Adipocyte (in vitro differentiated cells): ENCODE measurements around the gene RAD51C.

Experiments
- DNase-seq: peaks from one replicate; pipeline ENCODE4 v3.0.0-alpha.2; 2015; ENCODE audit warnings: low read depth
- H3K27me3 ChIP-seq: replicated peaks from 2 replicates; pipeline ENCODE4 v1.7.0; 2013; ENCODE audit warnings: mild to moderate bottlenecking, low read length, moderate library complexity; ENCODE audit not compliant: control insufficient read depth, insufficient read depth
- H3K36me3 ChIP-seq: 2 replicates; pipeline ENCODE4 v1.7.0; 2013; ENCODE audit warnings: low read length, mild to moderate bottlenecking, moderate library complexity; ENCODE audit not compliant: control insufficient read depth, insufficient read depth, severe bottlenecking
- H3K4me1 ChIP-seq: 2 replicates; pipeline ENCODE4 v1.7.0; 2013; ENCODE audit warnings: mild to moderate bottlenecking, low read length, moderate library complexity; ENCODE audit not compliant: control insufficient read depth, insufficient read depth
- H3K4me3 ChIP-seq: 2 replicates; pipeline ENCODE4 v1.7.0; 2013; ENCODE audit warnings: mild to moderate bottlenecking, low read length, moderate library complexity
- H3K9ac ChIP-seq: 2 replicates; pipeline ENCODE4 v1.7.0; 2013; ENCODE audit warnings: mild to moderate bottlenecking, low read length, moderate library complexity
- H3K9me3 ChIP-seq: 2 replicates; pipeline ENCODE4 v1.7.0; 2013; ENCODE audit warnings: mild to moderate bottlenecking, low read length, moderate library complexity; ENCODE audit not compliant: control insufficient read depth

Gene RAD51C

DNA sequence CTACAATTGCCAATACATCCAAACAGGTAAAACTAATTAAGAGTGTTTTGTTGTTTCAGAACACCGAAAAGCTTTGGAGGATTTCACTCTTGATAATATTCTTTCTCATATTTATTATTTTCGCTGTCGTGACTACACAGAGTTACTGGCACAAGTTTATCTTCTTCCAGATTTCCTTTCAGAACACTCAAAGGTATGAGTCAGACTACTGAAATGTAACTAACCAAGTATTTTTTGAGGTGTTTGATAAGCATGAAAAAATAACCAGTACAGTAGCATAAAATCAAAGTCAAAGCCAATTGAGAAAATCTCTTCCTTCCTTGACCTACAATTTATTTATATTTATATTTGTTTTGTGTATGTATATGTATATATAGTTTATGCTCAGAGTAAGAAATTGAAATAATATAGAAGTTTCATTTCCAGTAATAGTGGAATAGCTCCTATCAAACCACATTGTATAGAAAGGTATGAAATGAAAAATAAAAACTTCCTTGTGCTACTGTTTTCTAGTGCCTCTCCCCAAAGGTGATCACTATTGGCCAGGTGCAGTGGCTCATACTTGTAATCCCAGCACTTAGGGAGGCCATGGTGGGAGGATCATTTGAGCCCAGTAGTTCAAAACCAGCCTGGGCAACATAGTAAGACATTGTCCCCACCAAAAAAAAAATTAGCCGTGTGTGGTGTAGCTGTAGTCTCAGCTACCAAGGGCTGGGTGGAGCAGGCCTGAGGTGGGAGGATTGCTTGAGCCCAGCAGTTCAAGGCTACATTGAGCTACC, 10.9 kb downstream of the RAD51C start:
- peak; percentile 40 for DNase-seq
- no peak overlapping the region for H3K9ac ChIP-seq
- no peaks in the 10 kb centered on the region for H3K27me3 ChIP-seq
- no peaks in the 10 kb centered on the region for H3K4me1 ChIP-seq
- no peak overlapping the region for H3K4me3 ChIP-seq
- no peaks in the 10 kb centered on the region for H3K9me3 ChIP-seq
- H3K36me3 ChIP-seq, result no peaks in the 10 kb centered on the region

DNA sequence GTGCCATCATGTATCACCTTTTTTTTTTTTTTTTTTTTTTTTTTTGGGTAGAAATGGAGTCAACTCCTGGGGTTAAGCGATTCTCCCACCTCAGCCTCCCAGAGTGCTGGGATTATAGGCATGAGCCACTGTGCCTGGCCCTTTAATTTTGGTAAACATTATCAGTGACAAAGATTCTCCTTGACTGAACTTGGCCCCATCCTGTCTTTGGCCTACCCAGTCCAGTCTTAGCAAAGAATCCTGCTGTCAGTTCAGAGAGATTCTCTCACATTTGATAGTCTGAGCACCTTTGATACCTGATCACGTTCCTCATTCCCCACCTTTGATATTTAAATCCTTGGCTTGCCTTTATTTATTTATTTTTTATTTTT, 11.5 kb downstream of the RAD51C start:
- H3K4me1 ChIP-seq, result no peaks in the 10 kb centered on the region
- DNase-seq, result no peak
- no peaks in the 10 kb centered on the region for H3K36me3 ChIP-seq
- H3K9ac ChIP-seq, result no peak overlapping the region
- no peak overlapping the region for H3K4me3 ChIP-seq
- no peaks in the 10 kb centered on the region for H3K9me3 ChIP-seq
- H3K27me3 ChIP-seq, result no peaks in the 10 kb centered on the region

DNA sequence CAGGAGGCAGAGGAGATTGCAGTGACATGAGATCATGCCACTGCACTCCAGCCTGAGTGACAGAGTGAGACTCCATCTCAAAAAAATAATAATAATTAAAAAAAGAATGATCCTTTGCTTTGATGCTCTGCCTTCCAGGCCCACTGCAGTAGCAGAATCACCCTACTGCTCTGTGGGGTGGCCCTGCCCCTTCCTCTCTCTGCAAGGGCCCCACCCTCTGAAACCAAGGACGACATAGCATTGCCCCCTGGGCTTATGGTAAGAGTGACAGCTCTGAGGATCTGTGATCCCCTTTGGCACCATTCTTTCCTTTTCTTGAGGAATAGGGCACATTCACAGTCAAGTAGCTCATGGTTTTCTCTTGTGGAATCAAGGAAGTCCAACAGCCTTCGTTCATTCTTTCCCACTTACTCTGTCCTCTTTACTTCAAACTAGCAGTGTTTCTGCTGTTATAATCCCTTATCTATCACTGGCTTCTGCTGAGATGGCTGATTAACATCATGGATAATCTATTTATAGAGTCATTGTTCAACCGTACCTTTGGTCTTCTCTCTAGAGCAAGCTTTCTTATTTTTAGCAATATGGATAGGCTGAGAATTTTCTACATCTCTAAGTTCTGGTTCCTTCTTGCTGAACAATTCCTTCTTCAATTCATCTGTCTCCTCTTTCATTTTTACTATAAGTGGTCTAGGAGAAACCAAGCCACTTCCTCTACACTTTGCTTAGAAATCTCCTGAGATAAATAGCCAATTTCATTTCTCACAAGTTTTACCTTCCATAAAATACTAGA, 14.1 kb downstream of the RAD51C start:
- no peaks in the 10 kb centered on the region for H3K9me3 ChIP-seq
- H3K9ac ChIP-seq, result no peak overlapping the region
- no peak for DNase-seq
- no peaks in the 10 kb centered on the region for H3K27me3 ChIP-seq
- H3K36me3 ChIP-seq, result peaks cover 2% of the 10 kb centered on the region
- no peak overlapping the region for H3K4me3 ChIP-seq
- no peaks in the 10 kb centered on the region for H3K4me1 ChIP-seq

DNA sequence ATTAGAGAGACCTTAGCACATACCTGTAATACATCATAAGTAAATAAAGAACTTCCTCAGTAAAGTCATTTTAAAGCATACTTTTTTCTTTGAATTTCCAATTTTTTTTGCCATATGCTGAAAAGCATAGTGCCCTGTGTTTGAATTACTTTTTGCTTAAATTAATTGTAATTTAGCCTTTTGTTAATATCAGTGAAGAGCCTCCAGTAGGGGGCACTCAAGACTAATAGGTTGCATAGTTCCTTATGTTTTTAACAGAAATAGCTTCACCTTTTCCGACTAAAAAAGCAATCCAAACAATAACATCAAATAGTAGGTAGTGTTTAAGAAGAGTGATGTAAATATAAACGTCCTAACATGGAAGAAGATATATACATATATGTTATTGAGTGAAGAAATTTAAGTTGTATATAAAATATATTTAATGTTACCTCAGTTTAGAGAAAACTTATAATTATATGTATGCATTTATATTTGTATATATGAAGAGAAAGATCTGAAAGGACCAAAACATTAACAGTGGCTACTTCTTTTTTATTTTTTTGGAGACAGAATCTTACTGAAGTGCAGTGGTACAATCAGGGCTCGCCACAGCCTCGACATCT, 18.6 kb downstream of the RAD51C start:
- peak; percentile 89 for DNase-seq
- no peaks in the 10 kb centered on the region for H3K9me3 ChIP-seq
- no peaks in the 10 kb centered on the region for H3K4me1 ChIP-seq
- peaks cover 2% of the 10 kb centered on the region for H3K36me3 ChIP-seq
- H3K27me3 ChIP-seq, result no peaks in the 10 kb centered on the region
- H3K4me3 ChIP-seq, result no peak overlapping the region
- no peak overlapping the region for H3K9ac ChIP-seq

DNA sequence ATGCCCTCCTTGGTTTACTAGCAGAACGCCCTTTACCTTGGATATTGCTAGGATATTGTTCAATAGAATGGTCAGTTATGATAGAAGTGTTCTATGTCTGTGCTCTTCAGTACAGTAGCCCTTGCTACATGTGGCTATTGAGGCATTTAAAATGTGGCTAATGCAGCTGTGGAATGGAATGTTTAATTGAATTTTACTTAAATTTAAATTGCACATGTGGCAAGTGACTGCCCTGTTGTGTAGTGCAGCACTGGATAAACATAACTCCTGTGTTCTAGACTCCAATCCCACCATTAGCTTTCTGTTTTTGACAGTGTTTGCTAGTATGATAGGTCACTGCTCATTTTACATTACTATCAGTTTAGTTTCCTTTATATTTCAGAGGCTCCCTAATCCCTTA, 29.9 kb downstream of the RAD51C start:
- no peaks in the 10 kb centered on the region for H3K9me3 ChIP-seq
- H3K27me3 ChIP-seq, result no peaks in the 10 kb centered on the region
- no peak for DNase-seq
- H3K36me3 ChIP-seq, result no peaks in the 10 kb centered on the region
- H3K4me3 ChIP-seq, result no peak overlapping the region
- H3K9ac ChIP-seq, result no peak overlapping the region
- no peaks in the 10 kb centered on the region for H3K4me1 ChIP-seq

DNA sequence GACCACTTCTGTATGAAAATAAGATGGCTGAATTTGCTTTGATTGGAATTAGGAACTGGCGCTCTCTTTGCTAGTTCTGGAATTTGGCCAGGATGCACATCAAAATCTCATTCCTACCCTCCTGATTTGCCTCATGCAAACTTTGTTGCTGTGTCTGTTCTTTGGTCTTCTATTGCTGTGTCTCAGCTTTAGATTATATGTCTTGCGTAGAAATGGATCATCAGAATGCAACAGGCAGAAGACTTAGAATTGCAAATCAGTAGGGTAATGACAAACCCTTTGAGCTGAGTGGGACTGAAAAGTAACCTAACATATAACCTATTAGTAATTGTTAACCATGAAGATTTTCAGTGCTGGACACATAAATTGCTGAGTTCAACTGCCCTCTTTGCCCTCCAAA, 30.3 kb downstream of the RAD51C start:
- Histone ChIP-seq H3K4me1 (no peaks in the 10 kb centered on the region), H3K9ac (no peak overlapping the region), H3K4me3 (no peak overlapping the region), H3K27me3 (no peaks in the 10 kb centered on the region), H3K36me3 (no peaks in the 10 kb centered on the region), H3K9me3 (no peaks in the 10 kb centered on the region)
- DNase-seq, result no peak

DNA sequence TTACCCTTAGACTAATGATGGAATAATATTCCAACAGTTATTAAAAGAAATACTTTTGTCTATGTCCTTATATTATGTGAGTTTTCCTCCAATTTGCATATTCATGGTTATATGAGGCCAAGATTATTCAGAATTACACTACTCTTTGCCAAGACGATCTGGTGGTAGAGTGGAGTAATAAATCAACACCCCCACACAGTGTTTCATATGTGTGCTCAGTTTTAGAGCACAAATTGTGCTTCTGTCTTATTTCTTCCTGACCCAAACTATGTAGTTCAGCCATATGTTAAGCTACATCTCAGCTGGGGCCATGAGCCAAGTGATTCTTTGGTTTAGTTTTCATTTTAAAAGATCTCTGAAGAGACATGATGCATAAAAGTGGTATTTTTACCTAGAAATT, 36.4 kb downstream of the RAD51C start:
- H3K27me3 ChIP-seq, result no peaks in the 10 kb centered on the region
- H3K9me3 ChIP-seq, result no peaks in the 10 kb centered on the region
- DNase-seq, result no peak
- peaks cover 2% of the 10 kb centered on the region for H3K4me1 ChIP-seq
- no peak overlapping the region for H3K9ac ChIP-seq
- no peaks in the 10 kb centered on the region for H3K36me3 ChIP-seq
- no peak overlapping the region for H3K4me3 ChIP-seq

DNA sequence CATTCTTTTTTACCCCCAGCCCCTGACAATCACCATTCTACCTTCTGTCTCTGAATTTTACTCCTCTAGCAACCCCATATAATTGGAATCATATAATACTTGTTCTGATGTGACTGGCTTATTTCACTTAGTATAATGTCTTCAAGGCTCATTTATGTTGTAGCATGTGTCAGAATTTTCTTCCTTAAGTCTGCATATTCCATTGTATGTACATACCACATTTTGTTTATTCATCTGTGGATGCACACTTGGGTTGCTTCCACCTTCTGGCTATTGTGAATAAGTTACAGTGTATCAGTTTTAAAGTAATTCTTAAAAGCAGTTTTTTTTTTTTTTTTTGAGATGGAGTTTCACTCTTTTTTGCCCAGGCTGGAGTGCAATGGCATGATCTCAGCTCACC, 38.5 kb downstream of the RAD51C start:
- H3K36me3 ChIP-seq, result no peaks in the 10 kb centered on the region
- peaks cover 2% of the 10 kb centered on the region for H3K4me1 ChIP-seq
- H3K27me3 ChIP-seq, result no peaks in the 10 kb centered on the region
- no peaks in the 10 kb centered on the region for H3K9me3 ChIP-seq
- H3K9ac ChIP-seq, result no peak overlapping the region
- DNase-seq, result no peak
- H3K4me3 ChIP-seq, result no peak overlapping the region

DNA sequence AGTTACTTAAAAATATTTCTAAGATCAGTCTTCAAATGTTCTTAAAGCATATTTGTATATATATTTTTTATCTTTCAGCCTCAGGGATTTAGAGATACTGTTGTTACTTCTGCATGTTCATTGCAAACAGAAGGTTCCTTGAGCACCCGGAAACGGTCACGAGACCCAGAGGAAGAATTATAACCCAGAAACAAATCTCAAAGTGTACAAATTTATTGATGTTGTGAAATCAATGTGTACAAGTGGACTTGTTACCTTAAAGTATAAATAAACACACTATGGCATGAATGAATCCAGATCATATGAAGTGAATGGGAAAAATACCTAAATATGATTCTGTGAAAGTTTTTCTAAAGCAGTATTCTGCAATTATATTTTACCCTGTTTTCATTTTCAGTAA, 41.6 kb downstream of the RAD51C start:
- Histone ChIP-seq H3K9me3 (no peaks in the 10 kb centered on the region), H3K27me3 (no peaks in the 10 kb centered on the region), H3K9ac (no peak overlapping the region), H3K4me3 (no peak overlapping the region), H3K4me1 (no peaks in the 10 kb centered on the region), H3K36me3 (no peaks in the 10 kb centered on the region)
- no peak for DNase-seq

DNA sequence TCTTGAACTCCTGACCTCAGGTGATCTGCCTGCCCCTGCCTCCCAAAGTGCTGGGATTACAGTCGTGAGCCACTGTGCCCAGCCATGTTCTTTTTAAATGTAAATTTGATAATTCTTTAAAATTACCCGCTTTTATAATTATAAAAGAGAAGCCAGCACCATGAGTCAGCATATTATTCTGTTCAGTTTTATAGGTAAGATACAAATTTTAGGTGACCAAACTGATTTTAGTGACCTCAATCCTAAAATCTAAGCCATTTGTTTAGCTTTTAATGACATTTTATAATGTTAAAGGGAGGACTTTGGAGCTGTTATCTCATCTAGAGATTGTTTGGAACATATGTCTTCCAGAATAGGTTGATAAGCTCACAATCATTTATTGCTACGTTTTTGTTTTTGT, 42.4 kb downstream of the RAD51C start:
- no peaks in the 10 kb centered on the region for H3K4me1 ChIP-seq

DNA sequence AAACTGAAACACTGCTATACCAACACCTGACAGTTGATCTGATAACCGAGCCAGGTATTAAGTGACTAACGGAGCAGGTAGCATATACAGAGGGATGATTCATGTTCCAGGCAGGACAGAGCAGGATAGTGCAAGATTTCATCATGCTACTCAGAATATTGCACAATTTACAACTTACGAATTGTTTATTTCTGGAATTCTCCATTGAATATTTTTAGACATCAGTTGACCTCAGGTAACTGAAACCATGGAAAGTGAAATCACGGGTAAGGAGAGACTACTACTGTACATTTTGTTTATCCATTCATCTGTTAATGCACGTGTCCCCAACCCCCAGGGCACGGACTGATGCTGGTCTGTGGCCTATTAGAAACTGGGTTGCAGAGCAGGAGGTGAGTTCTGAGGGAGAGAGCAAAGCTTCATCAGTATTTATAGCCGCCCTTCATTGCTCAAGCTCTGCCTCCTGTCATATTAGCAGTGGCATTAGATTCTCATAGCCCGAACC, 48.8 kb downstream of the RAD51C start:
- Histone ChIP-seq H3K9me3 (no peaks in the 10 kb centered on the region), H3K9ac (no peak overlapping the region), H3K27me3 (no peaks in the 10 kb centered on the region), H3K4me3 (no peak overlapping the region), H3K36me3 (no peaks in the 10 kb centered on the region), H3K4me1 (no peaks in the 10 kb centered on the region)
- DNase-seq, result peak; percentile 37

More for the DNA sequence above, 42.4 kb downstream of the RAD51C start:
- H3K4me3 ChIP-seq, result no peak overlapping the region
- H3K9ac ChIP-seq, result no peak overlapping the region
- H3K9me3 ChIP-seq, result no peaks in the 10 kb centered on the region
- no peaks in the 10 kb centered on the region for H3K36me3 ChIP-seq
- no peaks in the 10 kb centered on the region for H3K27me3 ChIP-seq
- DNase-seq, result no peak
